Activated naive CD4-positive, alpha-beta T cell (primary cell): ENCODE measurements around the gene EARS2.
"Not testable (repeated sequence)": the region's sequence is repeated elsewhere in the genome, so short reads cannot be mapped to it uniquely, and the experiment has no call there.

Experiments used
- DNase-seq, 4 experiments: peaks; one replicate each; lab custom pipeline; 2025; lab: John Stamatoyannopoulos, UW

Gene EARS2

DNA sequence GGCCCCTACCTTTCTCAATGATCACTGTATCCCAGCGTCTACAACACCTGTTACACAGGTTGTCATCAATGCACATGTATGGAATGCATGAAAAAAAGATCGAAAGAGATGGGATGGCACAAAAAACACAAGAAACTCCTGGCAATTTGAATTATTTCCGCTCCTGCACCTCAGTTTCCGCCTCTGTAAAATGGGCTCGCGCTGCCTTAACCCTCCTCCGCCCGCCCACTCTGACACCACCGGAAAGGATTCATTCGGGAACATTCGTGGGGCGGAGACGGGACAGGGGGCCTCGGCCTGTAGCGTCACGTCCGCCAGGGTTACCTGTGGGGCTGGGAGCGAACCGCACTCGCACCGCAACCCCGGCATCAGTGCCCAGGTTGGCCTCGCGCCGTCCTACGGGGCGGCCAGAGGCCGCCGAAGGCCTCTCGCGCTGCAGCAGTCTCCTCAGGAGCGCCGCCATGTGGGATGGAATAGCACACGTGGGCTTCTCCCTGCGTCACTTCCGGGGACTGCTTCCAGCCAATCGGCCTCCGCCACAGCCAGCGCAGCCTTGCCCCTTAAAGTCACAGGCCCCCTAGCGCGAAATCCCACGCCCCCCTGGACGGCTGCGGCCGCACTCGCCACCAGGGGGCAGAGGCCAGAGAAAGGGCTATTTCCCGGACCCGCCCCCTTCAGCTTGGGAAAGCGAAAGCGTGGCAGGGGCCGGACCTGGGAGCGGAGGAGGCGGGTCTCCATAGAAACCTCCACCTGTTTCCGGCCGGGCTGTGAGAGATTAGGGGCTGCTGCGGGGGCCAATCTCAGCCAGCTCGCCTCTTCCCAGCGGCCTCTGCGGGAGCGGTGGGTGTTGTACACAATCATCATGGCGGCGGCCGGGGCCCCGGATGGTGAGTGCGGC lies at the start of gene EARS2, which contains the start of gene UBFD1:
EARS2 (minus strand) TSS at position 470 of the 898 bp plus-strand sequence; CDS start at position 463, 7 bp downstream.
UBFD1 (plus strand) TSS at position 847 of the 898 bp plus-strand sequence; CDS start at position 863, 16 bp downstream.
- DNase-seq = peak; percentile 86 to 97 (median 92)

- DNase-seq = no peak
Measured at GRCh38 chr16:23597003-23597756, 40.0 kb upstream of the EARS2 start.

DNA sequence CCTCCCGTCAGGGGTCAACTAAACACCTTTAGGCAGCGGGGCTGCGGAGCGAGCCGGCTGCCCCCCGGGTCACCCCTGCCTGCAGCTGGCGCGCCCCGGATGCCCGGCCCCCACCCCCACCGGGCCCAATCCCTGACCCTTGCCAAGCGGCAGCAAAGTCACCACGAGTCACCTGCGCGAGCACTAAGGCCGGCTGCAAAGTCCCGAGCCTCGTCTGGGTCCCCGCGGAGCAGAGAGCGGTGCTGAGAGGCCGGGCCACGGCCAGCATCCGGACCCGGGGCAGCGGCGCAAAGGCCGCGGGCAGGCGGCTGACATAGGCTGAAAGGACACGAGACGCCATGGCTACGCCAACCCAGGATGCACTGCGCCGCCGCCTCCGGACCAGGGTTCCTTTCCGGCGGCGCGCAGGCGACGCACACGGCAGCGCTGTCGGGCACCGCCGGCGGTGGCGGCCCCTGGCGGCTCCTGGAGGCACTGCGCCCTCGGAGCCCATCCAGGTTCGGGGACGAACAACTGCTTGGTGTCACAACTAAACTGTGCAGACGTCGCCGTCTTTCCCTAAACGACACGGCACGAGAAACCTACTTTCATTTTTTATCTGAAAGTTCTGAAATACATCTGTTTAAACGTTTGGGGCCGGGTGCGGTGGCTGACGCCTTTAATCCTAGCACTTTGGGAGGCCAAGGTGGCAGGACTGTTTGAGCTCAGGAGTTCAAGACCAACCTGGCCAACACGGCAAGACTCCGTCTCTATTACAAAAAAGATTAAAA lies 39.0 kb upstream of the EARS2 start, which contains the start of gene NDUFAB1:
NDUFAB1 (minus strand) TSS at position 366 of the 770 bp plus-strand sequence; CDS start at position 340, 26 bp downstream.
- DNase-seq = peak; percentile 80 to 92 (median 88)

DNA sequence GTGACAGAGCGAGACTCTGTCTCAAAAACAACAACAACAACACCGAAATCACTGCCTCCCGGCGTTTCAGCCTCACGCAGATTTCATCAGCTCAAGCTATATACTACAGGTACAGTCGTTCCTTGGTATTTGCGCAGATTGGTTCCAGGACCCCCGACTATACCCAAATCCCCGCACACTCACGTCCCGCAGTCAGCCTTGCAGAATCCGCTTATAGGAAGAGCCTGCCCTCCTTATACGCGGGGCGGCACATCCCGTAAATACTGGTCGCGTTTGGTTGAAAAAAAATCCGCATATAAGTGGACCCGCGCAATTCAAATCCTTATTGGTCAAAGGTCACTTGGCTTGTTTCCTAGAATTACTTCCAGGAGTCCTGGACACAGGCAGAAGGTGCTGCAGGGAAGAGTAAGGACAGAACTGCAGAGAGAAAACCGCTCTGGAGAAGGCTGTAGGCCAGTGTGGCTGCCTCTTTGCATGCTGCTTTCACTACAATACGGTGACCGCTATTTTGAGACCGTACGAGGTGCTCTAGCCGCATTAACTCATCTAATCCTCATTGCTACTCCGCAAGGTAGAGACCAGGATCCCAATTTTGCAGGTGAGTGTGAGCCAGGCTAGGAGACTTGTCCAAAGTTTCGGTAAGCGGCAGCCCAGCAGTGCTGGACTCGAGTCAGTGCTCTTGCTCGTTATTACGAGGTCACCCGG lies 38.2 kb upstream of the EARS2 start:
- no peak for DNase-seq

DNA sequence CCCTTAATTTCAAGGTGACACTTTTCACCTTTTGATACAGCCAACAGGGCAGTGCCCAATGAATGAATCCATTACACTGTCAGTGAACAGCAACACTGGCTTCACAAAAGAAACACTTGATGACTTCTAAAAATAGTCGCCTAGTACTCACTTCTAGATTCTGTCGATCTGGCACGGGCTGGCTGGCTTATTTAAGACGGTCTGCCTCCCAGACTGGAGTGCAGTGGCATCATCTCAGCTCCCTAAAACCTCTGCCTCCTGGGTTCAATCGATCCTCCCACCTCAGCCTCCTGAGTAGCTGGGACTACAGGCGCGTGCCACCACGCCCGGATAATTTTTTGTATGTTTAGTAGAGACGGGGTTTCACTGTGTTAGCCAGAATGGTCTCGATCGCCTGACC lies 37.0 kb upstream of the EARS2 start:
- DNase-seq = no peak

DNA sequence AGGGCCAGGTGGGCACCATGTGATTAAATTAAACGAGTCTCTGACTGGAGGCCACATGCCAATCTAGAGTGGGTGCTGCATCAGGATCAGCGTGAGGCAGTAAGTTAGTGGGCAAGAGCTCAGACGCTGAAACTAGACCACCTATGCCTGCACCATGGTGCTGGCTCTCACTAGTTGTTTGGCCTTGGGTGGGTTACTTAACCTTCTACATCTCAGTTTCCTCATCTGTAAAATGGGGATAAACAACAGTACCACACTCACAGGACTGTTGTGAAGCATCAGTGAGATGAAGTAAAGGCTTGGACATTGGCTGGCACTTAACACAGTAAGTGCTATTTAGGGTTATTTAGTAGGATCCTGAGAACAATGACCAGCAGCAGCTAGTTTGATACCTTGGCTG lies 33.0 kb upstream of the EARS2 start:
- DNase-seq = no peak

GRCh38 chr16:23587726-23588125 lies 30.6 kb upstream of the EARS2 start:
- no peak for DNase-seq

DNA sequence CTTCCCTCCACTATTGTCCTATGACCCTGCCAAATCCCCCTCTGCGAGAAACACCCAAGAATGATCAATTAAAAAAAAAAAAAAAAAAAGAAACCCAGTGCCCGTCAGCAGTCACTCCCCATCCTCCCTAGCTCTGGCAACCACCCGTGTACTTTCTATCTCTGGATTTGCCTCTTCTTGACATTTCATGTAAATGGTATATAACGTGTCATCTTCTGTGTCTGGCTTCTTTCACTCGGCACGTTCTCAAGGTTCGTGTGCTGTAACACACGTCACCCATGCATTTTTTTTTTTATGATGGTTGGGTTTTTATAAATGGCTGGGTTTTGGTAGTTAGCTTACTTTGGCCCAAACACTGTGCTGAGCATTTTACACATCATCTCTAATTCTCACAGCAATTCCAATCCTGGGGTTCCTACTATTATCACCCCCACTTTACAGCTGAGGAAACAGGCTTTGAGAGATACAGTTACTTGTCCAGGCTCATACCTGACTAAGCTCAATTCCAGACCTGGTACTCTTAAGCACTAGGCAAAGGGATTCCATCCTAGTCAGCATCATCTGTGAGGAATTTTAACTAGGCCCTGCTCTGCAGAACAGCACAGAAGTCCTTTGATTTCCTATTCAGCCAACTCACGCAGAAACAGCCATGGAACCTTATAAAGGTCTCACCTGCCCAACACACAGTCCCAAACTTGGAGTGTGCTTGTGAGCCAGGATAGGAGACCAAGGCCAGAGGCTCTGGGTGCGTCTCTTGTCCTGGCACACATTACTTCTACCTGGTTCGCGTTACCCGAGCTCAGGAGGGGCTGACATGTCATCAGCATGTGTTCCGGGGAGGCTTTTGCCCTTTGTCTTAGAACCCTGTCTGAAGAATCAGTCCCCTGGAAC lies 27.3 kb upstream of the EARS2 start:
- no peak for DNase-seq

GRCh38 chr16:23583271-23583670 lies 26.1 kb upstream of the EARS2 start:
- not testable (repeated sequence) for DNase-seq

DNA sequence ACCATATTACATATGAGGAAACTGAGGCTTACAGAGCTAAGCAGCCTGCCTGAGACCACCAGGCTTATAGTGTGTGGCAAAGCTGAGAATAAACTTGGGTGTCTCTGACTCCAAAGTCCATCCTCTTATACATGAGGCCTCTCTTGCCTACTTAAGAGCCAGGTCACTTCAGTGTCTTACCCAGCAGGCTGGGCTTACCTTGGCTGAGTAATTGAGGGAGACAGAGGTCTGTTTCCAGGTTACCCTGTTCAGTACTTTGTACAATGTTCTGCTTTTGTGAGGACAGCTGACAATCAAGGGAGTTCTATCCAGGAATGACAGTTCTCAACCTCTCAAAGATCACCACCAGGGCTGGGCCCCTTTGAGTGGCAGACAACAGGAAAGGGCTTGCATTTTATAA lies 24.6 kb upstream of the EARS2 start:
- DNase-seq = no peak

GRCh38 chr16:23580391-23580790 lies 23.2 kb upstream of the EARS2 start:
- DNase-seq = no peak

DNA sequence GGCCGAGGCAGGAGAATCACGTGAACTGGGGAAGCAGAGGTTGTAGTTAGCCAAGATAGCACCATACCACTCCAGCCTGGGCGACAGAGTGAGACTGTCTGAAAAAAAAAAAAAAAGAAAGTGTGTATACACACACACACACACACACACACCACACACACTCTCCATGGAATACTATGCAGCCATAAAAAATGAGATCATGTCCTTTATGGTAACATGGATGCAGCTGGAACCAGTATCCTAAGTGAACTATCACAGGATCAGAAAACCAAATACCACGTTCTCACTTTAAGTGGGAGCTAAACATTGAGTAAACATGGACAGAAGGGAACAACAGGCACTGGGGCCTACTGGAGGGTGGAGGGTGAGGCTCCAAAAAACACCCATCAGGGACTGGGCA lies 22.2 kb upstream of the EARS2 start:
- no peak for DNase-seq

- no peak for DNase-seq
Measured at GRCh38 chr16:23578101-23578830, 21.1 kb upstream of the EARS2 start.

DNA sequence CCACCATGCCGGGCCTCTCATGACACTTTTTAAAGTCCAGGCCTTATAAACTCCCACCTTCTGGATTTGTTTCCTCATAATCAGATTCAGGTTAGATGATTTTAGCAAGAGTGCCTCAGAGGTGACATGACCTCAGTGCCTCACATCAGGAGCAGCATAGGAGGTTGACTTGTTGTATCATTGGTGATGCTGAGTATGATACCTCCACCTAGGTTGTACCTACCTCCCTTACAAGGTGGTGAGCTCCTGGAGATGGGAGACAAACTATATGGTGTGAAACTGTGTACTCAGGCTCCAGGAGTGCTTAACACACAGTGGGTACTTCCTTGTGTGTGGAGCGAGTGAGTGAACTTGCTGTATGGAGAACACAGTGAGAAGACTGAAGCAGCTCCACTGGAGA lies 20.3 kb upstream of the EARS2 start:
- no peak for DNase-seq

DNA sequence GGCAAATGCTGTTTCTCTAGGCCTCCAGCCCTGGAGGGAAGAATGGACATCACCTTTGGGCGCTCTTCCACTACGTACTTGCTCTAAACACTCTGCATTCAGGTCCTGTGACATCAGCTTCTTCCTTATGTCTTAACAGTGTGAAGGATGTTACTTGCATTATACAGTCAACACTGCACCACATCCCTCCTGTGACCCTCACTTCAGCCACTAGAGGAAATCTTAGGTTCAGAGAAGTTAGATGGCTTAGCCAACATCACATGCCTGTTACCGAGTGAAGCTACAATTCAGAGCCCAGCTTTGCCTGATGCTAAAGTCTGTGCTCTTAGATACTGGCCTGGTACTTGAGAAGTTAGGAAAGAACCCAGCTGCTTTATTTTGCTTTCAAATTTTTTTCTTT lies 18.7 kb upstream of the EARS2 start:
- DNase-seq = no peak

- DNase-seq = no peak
Measured at GRCh38 chr16:23573817-23574216, 16.7 kb upstream of the EARS2 start.

DNA sequence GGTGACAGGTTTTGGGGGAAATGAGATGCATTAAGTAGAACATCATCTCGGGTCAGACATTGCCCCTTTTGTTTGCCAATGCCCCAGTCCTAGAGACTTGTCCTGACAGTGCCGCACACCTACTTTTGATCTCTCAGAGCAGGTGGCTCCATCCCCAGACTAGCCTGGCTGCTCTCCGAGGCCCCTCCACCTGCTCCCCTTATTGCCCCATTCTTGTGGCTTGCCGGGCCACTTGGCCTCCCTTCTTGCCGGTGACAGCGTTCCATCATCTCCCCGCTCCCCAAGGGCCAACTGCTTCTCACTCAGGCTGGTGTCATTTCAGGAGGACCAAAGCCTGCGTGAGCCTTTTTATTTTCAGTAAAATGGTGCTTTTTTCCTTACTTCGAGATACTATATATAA lies 15.2 kb upstream of the EARS2 start:
- no peak for DNase-seq

DNA sequence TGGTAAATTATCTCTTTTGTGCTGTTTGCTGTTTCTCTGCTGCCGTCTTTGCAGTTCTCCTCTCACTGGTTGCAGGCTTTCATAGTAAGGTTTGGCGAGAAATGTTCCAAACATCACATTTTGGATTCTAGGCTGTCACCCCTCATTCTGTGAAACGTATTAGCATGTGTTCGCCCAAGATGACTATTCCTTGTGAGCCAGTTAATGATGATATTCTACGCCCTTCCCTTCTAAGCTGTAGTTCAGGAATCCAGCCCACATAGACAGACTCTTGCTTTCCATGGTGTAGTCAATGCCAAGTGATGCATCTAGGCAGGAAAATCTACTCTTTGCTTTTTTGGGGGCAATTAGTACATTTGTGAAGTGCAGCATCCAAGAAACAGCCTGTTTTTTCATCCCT lies 14.7 kb upstream of the EARS2 start:
- DNase-seq = no peak

- DNase-seq = no peak
Measured at GRCh38 chr16:23570992-23571632, 14.0 kb upstream of the EARS2 start.
